ENCODE measurements around the gene ARHGDIB. TPM values are rescaled to one million over a fixed set of nuclear protein-coding genes. Genes with fewer than 3 reads are reported as not detected.
A peak's percentile ranks its signal among the peaks of the same experiment; 100 is the strongest.

ARHGDIB gene
- total RNA-seq (3.8 and 8.2 TPM in 2 replicates), polyA plus RNA-seq (6.5 and 6.7 TPM in 2 replicates)

DNA sequence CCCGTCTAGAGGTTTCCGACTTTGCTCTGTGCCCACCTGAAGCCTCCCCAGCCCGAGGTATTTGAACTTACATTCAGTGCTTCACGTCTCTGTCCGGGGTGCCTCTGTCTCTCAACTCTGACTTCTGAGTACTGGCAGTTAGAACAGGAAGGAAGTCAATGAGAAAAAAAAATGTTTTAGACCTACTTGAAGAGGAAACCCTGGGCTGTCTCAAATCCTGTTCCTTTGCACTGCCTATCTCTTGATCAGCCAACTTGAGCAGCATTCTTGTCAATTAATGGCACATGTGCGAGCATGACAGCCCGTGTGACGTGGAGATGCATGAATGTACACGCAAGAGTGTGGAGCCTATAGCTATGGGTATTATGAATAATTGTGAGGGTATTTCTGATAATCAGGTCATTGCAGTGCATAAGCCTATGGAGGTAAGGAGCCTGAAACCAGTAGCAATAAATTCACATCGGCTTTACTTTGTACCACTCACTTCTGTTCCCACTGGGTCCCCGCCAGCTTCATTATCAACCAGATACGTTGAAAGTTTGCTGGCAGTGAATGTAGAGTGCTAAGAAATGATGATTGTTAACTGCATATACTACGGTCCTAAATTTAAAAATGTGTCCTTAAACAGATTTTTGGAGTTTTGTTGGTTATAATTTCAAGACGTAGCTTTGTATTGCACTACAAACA is at the start of gene ARHGDIB:
TSS of gene ARHGDIB (minus strand) at position 136 of the 687 bp plus-strand sequence. CDS start 10,889 bp downstream, outside the sequence.
- no peak within 1 kb of the TSS for H3K4me3 ChIP-seq
- H3K4me1 ChIP-seq (ENCODE audit: low read depth), result no peaks in the 10 kb centered on the region
- peak in 1 of 2 donors; percentile 72 for DNase-seq (ENCODE audit: low read depth in 1 of 2, low spot score in 1 of 2)
- no peaks in the 10 kb centered on the region for H3K27me3 ChIP-seq
- TF ChIP-seq, protein P1, sequence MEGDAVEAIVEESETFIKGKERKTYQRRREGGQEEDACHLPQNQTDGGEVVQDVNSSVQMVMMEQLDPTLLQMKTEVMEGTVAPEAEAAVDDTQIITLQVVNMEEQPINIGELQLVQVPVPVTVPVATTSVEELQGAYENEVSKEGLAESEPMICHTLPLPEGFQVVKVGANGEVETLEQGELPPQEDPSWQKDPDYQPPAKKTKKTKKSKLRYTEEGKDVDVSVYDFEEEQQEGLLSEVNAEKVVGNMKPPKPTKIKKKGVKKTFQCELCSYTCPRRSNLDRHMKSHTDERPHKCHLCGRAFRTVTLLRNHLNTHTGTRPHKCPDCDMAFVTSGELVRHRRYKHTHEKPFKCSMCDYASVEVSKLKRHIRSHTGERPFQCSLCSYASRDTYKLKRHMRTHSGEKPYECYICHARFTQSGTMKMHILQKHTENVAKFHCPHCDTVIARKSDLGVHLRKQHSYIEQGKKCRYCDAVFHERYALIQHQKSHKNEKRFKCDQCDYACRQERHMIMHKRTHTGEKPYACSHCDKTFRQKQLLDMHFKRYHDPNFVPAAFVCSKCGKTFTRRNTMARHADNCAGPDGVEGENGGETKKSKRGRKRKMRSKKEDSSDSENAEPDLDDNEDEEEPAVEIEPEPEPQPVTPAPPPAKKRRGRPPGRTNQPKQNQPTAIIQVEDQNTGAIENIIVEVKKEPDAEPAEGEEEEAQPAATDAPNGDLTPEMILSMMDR (IDR thresholded peaks at IDR 0.05; ENCODE audit: low read depth, low read length), result no peak
- no peaks in the 10 kb centered on the region for H3K36me3 ChIP-seq
- no peaks in the 10 kb centered on the region for H3K9me3 ChIP-seq (ENCODE audit: low read depth)
- no peak within 1 kb of the TSS for H3K27ac ChIP-seq

DNA sequence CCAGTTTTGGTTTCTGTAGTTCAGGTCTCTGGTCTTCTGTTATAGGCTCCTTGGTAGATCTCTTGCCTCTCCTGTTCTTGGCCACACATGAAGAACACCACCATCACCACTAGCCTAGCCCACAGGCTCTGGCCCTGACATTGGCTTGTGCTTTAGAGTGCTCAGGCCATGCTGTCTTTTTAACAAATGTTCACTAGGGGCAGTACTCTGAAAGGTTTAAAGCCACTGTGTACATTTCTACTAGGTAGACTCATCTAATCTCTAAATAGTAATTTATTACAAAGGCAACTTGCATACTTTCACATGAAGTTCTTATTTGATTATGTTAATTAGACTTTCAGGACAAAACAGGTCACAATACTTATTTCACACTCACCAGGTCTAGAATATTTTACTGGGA is 49.8 kb upstream of the ARHGDIB start:
- H3K27ac ChIP-seq, result no peak overlapping the region
- no peak overlapping the region for H3K4me3 ChIP-seq
- no peaks in the 10 kb centered on the region for H3K36me3 ChIP-seq
- TF ChIP-seq, protein P1 (IDR thresholded peaks at IDR 0.05; ENCODE audit: low read depth, low read length), result no peak
- H3K4me1 ChIP-seq (ENCODE audit: low read depth), result no peaks in the 10 kb centered on the region
- no peaks in the 10 kb centered on the region for H3K27me3 ChIP-seq
- no peaks in the 10 kb centered on the region for H3K9me3 ChIP-seq (ENCODE audit: low read depth)
- DNase-seq (ENCODE audit: low read depth in 1 of 2, low spot score in 1 of 2), result no peak

DNA sequence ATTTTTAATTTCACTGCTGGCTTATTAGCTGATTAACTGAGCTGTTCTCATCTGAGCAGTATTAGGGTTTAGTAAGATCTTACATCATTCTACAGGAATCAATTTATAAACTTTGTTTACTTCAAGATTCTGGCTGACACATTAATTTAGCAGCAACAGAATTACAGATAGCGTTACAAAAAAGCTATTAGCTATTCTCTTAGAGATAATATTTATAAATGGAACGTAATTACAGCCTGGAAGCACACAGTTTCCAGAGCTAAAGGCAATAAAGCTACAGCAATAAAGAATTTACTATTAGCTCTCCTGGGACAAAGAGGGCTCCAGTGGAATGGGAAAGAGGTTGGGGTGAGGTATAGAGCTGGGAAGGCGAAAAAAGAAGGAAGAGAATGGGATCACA is 46.1 kb upstream of the ARHGDIB start:
- Histone ChIP-seq H3K4me3 (no peak overlapping the region), H3K4me1 (ENCODE audit: low read depth) (peaks cover 12% of the 10 kb centered on the region), H3K27me3 (no peaks in the 10 kb centered on the region), H3K36me3 (no peaks in the 10 kb centered on the region), H3K27ac (no peak overlapping the region), H3K9me3 (ENCODE audit: low read depth) (no peaks in the 10 kb centered on the region)
- no peak for DNase-seq (ENCODE audit: low read depth in 1 of 2, low spot score in 1 of 2)
- TF ChIP-seq, protein P1 (IDR thresholded peaks at IDR 0.05; ENCODE audit: low read depth, low read length), result no peak

DNA sequence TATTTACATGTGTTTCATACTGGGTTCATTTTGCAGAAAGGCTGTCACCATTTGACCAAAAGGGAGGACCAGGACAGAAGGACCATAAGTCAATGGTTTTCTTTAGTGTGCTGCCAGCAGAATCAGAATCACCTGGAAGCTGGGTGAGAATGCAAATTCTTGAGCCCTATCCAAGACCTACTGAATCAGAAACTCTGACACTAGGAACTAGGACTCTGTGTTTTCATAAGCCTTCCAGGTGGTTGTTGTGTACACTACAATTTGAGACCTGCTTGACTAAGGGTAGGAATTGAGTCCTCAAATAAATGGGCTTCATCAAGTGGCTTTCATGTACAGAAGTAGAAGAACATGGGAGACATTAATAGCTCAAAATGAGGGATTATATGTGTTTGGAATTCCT is 43.7 kb upstream of the ARHGDIB start:
- TF ChIP-seq, protein P1 (IDR thresholded peaks at IDR 0.05; ENCODE audit: low read depth, low read length), result no peak
- Histone ChIP-seq H3K27me3 (no peaks in the 10 kb centered on the region), H3K9me3 (ENCODE audit: low read depth) (no peaks in the 10 kb centered on the region), H3K4me3 (no peak overlapping the region), H3K27ac (no peak overlapping the region), H3K4me1 (ENCODE audit: low read depth) (peaks cover 25% of the 10 kb centered on the region), H3K36me3 (no peaks in the 10 kb centered on the region)
- DNase-seq (ENCODE audit: low read depth in 1 of 2, low spot score in 1 of 2), result no peak

DNA sequence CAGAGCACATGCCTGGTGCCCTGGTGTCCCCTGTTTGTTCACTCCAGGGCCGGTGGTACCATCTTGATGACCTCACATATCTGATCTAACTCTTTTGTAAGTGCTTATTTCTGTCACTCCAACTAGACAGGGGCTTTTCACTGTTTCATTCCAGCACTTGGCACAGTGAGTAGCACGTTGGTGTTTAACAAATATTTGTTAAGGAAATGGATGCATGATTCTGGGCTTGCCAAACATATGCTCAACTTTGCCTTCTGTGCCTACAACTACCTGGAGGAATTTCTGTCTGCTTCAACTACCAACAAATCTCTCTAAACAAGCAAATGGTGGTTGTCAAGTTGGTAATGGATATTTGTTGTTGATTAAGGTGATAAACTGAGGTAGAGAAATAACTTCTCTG is 43.0 kb upstream of the ARHGDIB start:
- Histone ChIP-seq H3K27ac (no peak overlapping the region), H3K27me3 (no peaks in the 10 kb centered on the region), H3K4me3 (no peak overlapping the region), H3K36me3 (no peaks in the 10 kb centered on the region), H3K9me3 (ENCODE audit: low read depth) (no peaks in the 10 kb centered on the region), H3K4me1 (ENCODE audit: low read depth) (peaks cover 25% of the 10 kb centered on the region)
- DNase-seq (ENCODE audit: low read depth in 1 of 2, low spot score in 1 of 2), result peak in 1 of 2 donors; percentile 2
- TF ChIP-seq, protein P1 (IDR thresholded peaks at IDR 0.05; ENCODE audit: low read depth, low read length), result no peak
